Liver (tissue), 9 donors: ENCODE measurements around the gene POU2F2. TPM values are rescaled to one million over a fixed set of nuclear protein-coding genes. Genes with fewer than 3 reads are reported as not detected.

Source experiments
- DNase-seq: peaks from one replicate; pipeline ENCODE4 v3.0.0-alpha.2; 2017; ENCODE audit warnings: low spot score
- H3K27ac ChIP-seq, 2 donors: one replicate each; pipeline ENCODE4 v1.7.0; 2013; ENCODE audit warnings: inconsistent platforms in 2 of 2, low read length in 2 of 2, control low read depth in 1 of 2, low read depth in 1 of 2, mild to moderate bottlenecking in 1 of 2
- H3K27me3 ChIP-seq, 4 donors: one replicate each; pipeline versions ENCODE4 v1.6.1 to v1.7.0; 2013; ENCODE audit warnings: low read length in 3 of 4, inconsistent platforms in 1 of 4, mild to moderate bottlenecking in 1 of 4, moderate library complexity in 1 of 4; ENCODE audit not compliant: control insufficient read depth in 4 of 4, insufficient read depth in 4 of 4
- H3K36me3 ChIP-seq, 4 donors: one replicate each; pipeline versions ENCODE4 v1.6.1 to v1.7.0; 2013; ENCODE audit warnings: low read length in 3 of 4, mild to moderate bottlenecking in 3 of 4, low read depth in 1 of 4, moderate library complexity in 1 of 4; ENCODE audit not compliant: control insufficient read depth in 4 of 4, insufficient read depth in 3 of 4
- H3K4me1 ChIP-seq, 4 donors: one replicate each; pipeline versions ENCODE4 v1.6.1 to v1.7.0; 2013; ENCODE audit warnings: low read length in 3 of 4, mild to moderate bottlenecking in 3 of 4, moderate library complexity in 1 of 4; ENCODE audit not compliant: control insufficient read depth in 4 of 4, insufficient read depth in 4 of 4
- H3K4me3 ChIP-seq, 3 donors: one replicate each; pipeline versions ENCODE4 v1.6.1 to v1.7.0; 2013; ENCODE audit warnings: low read length in 3 of 3, control low read depth in 1 of 3, low read depth in 1 of 3, mild to moderate bottlenecking in 1 of 3
- H3K9ac ChIP-seq, 2 donors: one replicate each; pipeline ENCODE4 v1.7.0; 2013; ENCODE audit warnings: low read length in 2 of 2, mild to moderate bottlenecking in 2 of 2, moderate library complexity in 2 of 2, control low read depth in 1 of 2, low read depth in 1 of 2
- H3K9me3 ChIP-seq, 4 donors: one replicate each; pipeline versions ENCODE4 v1.6.1 to v1.7.0; 2013; ENCODE audit warnings: low read length in 3 of 4; ENCODE audit not compliant: control insufficient read depth in 4 of 4
- ATF3 ChIP-seq: IDR thresholded peaks from 2 replicates; pipeline ENCODE4 v1.6.1; 2016; ENCODE audit warnings: antibody characterized with exemption
- EGR1 ChIP-seq, 2 donors: IDR thresholded peaks; 2 replicates each; pipeline ENCODE4 v1.6.1; 2016 to 2018; ENCODE audit warnings: antibody characterized with exemption in 2 of 2, low read depth in 2 of 2
- FOXA1 ChIP-seq: IDR thresholded peaks from 2 replicates; pipeline ENCODE4 v1.6.1; 2016; ENCODE audit warnings: antibody characterized with exemption
- FOXA2 ChIP-seq: IDR thresholded peaks from 2 replicates; pipeline ENCODE4 v1.6.1; 2016; ENCODE audit warnings: antibody characterized with exemption
- GABPA ChIP-seq, 2 donors: IDR thresholded peaks in 1 of 2; conservative IDR thresholded peaks in 1 of 2; 2 replicates each; pipeline ENCODE4 v1.6.1; 2016; ENCODE audit warnings: antibody characterized with exemption in 2 of 2, mild to moderate bottlenecking in 1 of 2, moderate library complexity in 1 of 2
- HNF4A ChIP-seq, 2 donors: conservative IDR thresholded peaks; 2 replicates each; pipeline ENCODE4 v1.6.1; 2016; ENCODE audit warnings: antibody characterized with exemption in 2 of 2, mild to moderate bottlenecking in 2 of 2
- JUND ChIP-seq, 2 donors: IDR thresholded peaks; 2 replicates each; pipeline ENCODE4 v1.6.1; 2016; ENCODE audit warnings: antibody characterized with exemption in 2 of 2
- MAX ChIP-seq: IDR thresholded peaks from 2 replicates; pipeline ENCODE4 v1.6.1; 2016; ENCODE audit warnings: antibody characterized with exemption
- NR2F2 ChIP-seq: IDR thresholded peaks from 2 replicates; pipeline ENCODE4 v1.6.1; 2016; ENCODE audit warnings: antibody characterized with exemption
- RAD21 ChIP-seq, 2 donors: IDR thresholded peaks; 2 replicates each; pipeline ENCODE4 v1.6.1; 2016; ENCODE audit warnings: antibody characterized with exemption in 2 of 2, mild to moderate bottlenecking in 2 of 2
- REST ChIP-seq: IDR thresholded peaks from 2 replicates; pipeline ENCODE4 v1.6.1; 2016; ENCODE audit warnings: antibody characterized with exemption, mild to moderate bottlenecking
- RXRA ChIP-seq, 2 donors: IDR thresholded peaks; 2 replicates each; pipeline ENCODE4 v1.6.1; 2017 to 2018; ENCODE audit warnings: antibody characterized with exemption in 2 of 2, mild to moderate bottlenecking in 1 of 2
- SP1 ChIP-seq: IDR thresholded peaks from 2 replicates; pipeline ENCODE4 v1.6.1; 2018; ENCODE audit warnings: antibody characterized with exemption, mild to moderate bottlenecking
- TAF1 ChIP-seq: conservative IDR thresholded peaks from 2 replicates; pipeline ENCODE4 v1.6.1; 2016; ENCODE audit warnings: antibody characterized with exemption, mild to moderate bottlenecking
- YY1 ChIP-seq: IDR thresholded peaks from 2 replicates; pipeline ENCODE4 v1.6.1; 2016; ENCODE audit warnings: antibody characterized with exemption, mild to moderate bottlenecking
- ZBTB33 ChIP-seq: IDR thresholded peaks from 2 replicates; pipeline ENCODE4 v1.6.1; 2016; ENCODE audit warnings: antibody characterized with exemption
- WGBS: extraction: QIAGEN DNeasy Blood & Tissue Kit; methylation state at CpG from one replicate; pipeline ENCODE4 v1.1.7; 2013; 5-methylcytosine and 5-hydroxymethylcytosine counted together
- polyA plus RNA-seq, 2 donors: library from polyadenylated mRNA; stranded (reverse) in 1 of 2; unstranded in 1 of 2; fragments of 200-250 nt in 1 of 2; fragments of >200 nt in 1 of 2; fragmentation: Nextera tagmentation in 1 of 2; extraction: Ambion mirVana in 1 of 2; gene quantifications; one replicate each; pipeline versions ENCODE4 v1.2.1 to v1.2.3, GENCODE V29; 2013 to 2015
- total RNA-seq, 2 donors: library from RNA; depleted of rRNA; stranded (reverse); fragments of >200 nt; gene quantifications; one replicate each; pipeline ENCODE4 v1.2.3, GENCODE V29; 2014
- donor health status: healthy.
- donor health status: healthy.
- donor health status: healthy.
- donor health status: healthy.
- donor health status: healthy.

The POU2F2 gene
- total and polyA plus RNA-seq, 4 donors: 0.75 to 1.2 (median 0.97) TPM

GRCh38 chr19:42150364-42150763, 18.1 kb upstream of the POU2F2 start:
- Histone ChIP-seq H3K27me3 (no peaks in the 10 kb centered on the region), H3K36me3 (no peaks in the 10 kb centered on the region), H3K9me3 (no peaks in the 10 kb centered on the region), H3K4me3 (no peak overlapping the region), H3K9ac (no peak overlapping the region), H3K27ac (no peak overlapping the region), H3K4me1 (peaks cover 0 to 22% (median 11%) of the 10 kb centered on the region in 4 donors)
- DNase-seq: no peak
- 15% methylated on average over 17 of the region's 17 CpGs for WGBS
- no peak for TF ChIP-seq RAD21 (IDR thresholded peaks at IDR 0.05)
- no peak for TF ChIP-seq FOXA1
- TF ChIP-seq REST: no peak
- TF ChIP-seq HNF4A (conservative IDR thresholded peaks at IDR 0.05): no peak
- TF ChIP-seq GABPA (IDR thresholded peaks at IDR 0.05 in 1 of 2, conservative IDR thresholded peaks at IDR 0.05 in 1 of 2): no peak
- no peak for TF ChIP-seq MAX
- TF ChIP-seq SP1: no peak
- TF ChIP-seq RXRA (IDR thresholded peaks at IDR 0.05): no peak
- no peak for TF ChIP-seq JUND (IDR thresholded peaks at IDR 0.05)
- no peak for TF ChIP-seq NR2F2
- TF ChIP-seq TAF1: no peak
- no peak for TF ChIP-seq EGR1 (IDR thresholded peaks at IDR 0.05; ENCODE audit: low read depth in 2 of 2)
- no peak for TF ChIP-seq ATF3
- no peak for TF ChIP-seq FOXA2

- Histone ChIP-seq H3K27me3 (no peaks in the 10 kb centered on the region), H3K36me3 (no peaks in the 10 kb centered on the region), H3K4me3 (no peak overlapping the region), H3K4me1 (peaks cover 0 to 22% (median 11%) of the 10 kb centered on the region in 4 donors), H3K9ac (no peak overlapping the region), H3K27ac (no peak overlapping the region), H3K9me3 (no peaks in the 10 kb centered on the region)
- no peak for DNase-seq
- 69% methylated on average over 5 of the region's 5 CpGs for WGBS
- TF ChIP-seq EGR1 (IDR thresholded peaks at IDR 0.05; ENCODE audit: low read depth in 2 of 2) (no peak), YY1 (no peak), ZBTB33 (no peak), FOXA1 (no peak)
Measured at GRCh38 chr19:42149447-42150202, 17.4 kb upstream of the POU2F2 start.
